ENCODE data around the gene FBN3.

Gene FBN3

DNA sequence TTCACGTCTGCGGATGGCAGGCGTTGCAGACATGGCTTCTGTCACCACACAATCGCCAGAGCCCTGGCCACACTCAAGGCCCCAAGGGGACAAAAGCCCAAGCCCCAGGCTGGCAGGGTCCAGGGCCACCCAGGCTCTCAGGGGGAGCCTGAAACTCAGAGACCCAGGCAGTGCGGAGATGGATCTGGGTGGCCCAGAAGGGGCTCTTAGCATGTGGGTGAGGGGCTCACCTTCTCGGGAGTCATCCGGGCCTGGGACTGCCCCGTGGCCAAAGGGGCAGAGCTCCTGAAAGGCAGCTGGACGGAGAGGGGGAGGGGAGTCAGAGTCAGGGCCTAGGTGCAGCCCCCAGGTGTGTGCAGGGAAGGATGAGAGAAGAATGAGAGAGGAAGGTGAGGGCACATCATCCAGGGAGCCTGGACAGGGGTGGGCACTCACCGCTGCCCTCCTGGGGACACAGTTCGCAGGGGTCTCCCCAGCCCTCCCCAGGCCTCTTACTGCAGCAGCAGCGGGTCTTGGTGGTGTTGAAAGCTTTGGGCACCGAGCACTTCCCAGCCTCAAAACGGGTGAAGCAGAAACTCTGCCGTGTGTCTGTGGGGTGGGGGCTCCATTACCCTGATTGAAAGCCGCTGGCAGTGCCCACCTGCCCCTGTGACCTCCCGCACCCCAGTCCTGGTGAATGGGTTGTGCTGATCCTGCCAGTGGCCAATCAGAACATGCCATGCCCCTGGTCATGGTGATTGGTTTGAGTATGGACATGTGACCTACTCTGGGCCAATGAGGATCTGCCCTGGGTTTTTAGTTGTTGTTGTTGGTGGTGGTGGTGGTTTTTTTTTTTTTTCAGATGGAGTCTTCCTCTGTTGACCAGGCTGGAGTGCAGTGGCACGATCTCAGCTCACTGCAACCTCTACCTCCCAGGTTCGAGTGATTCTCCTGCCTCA is 59.5 kb downstream of the FBN3 start:
- DNase-seq = no peak

DNA sequence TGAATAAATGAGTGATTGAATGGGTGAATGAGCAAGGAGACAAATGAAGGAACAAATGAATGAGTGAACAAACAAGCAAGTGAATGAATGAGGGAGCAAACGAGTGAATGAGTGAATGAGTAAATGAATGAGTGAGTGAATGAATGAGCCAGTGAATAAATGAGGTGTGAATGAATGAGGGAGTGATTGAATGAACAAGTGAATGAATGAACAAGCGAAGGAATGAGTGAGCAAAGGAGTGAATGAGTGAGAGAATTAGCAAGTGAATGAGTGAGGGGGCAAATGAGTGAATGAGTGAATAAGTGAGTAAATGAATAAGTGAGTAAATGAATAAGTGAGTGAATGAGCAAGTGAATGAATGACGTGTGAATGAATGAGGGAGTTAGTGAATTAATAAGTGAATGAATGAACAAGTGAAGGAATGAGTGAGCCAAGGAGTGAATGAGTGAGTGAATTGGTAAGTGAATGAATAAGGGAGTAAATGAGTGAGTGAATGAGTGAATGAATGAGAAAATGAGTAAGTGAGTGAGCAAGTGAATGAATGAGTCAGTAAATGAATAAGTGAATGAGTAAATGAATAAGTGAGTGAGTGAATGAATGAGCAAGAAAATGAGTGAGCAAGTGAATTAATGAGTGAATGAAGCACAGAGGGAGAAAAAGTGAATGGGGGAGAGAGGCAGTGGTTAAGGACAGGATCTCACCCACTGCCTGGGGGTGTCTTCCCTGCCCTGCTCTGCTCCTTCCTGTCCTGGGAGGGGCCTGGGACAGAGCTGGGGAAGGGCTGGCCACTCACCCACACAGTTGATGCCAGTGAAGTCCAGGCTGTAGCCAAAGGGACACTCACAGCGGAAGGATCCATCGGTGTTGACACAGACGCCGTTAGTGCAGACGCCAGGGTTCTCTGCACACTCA is 60.4 kb downstream of the FBN3 start:
- no peak for DNase-seq

DNA sequence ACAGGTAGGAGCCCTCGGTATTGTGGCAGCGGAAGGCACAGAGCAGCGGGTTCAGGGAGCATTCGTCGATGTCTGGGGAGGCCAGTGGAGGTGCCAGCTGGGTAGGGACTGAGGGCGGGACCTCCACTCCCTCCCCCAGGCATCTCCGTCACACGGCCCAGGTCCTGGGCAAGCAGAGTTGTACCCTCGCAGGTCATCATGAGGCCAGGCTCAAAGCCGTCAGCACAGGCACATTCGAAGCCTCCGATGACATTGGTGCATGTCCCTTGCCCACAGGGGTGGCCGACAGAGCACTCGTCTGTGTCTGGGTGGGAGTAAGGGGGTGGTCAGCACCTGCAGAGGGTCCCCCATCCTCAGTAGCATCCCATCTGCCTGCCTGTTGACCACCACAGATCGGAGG is 61.5 kb downstream of the FBN3 start:
- DNase-seq = no peak

DNA sequence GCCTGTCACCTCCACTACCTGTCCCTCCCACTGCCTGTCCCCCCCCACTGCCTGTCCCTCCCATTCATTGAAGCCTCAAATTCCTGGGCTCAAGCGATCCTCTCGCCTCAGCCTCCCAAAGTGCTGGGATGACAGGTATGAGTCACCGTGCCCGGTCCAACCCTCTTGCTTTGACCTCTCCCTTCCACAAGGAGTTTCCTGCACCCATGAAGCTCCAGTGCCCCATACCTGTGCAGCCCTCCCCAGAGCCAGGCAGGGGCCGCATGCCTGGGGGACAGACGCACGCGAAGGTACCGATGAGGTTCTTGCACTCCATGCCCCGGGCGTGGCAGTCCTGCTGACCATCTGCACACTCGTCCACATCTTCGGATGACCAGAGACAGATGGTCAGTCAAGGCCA is 62.5 kb downstream of the FBN3 start:
- no peak for DNase-seq

DNA sequence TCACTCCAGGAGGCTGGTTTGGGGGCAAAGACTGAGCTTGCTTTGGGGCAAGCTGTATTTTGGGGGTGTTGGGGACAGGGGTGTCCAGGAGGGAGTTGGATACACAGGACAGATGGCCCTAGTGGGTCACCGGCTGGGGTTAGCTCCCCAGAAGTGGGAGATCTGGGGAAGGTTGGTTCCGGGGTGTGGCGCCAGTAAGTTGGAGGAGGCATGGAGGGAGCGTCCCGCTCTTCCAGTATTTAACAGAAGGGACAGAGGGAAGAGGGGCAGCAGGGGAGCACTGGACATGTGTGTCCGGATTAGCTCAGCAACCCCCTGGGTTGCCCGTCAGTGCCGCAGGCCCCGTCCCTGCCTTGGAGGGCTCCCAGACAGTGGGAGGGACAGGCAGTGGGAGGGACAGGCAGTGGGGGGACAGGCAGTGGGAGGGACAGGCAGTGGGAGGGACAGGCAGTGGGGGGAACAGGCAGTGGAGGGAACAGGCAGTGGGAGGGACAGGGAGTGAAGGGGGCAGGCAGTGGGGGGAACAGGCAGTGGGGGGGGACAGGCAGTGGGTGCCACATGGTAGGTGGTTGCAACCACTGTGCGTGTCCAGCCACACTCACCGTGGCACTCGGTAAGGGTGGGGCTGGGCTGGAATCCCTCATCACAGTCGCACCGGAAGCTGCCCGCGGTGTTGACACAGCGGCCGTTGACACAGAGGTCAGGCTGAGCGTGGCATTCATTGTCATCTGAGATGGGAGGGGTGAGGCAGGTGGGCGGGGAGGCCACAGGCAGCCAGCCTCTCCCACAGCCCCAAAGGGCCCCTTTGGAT is 63.6 kb downstream of the FBN3 start:
- DNase-seq = no peak

DNA sequence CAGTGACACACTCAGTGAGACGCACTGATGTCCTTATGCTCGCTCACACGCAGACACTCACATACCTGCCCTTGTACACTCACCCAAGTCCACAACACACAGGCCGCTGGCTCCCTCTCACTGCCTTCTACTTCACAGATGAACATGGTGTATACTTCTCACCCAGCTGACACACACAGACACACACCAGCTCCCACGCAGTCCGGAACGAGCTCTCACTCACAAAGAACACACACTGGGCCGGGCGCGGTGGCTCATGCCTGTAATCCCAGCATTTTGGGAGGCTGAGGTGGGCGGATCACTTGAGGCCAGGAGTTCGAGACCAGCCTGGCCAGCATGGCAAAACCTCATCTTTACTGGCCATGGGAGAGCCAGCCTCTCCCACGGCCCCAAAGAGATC is 65.2 kb downstream of the FBN3 start:
- no peak for DNase-seq

DNA sequence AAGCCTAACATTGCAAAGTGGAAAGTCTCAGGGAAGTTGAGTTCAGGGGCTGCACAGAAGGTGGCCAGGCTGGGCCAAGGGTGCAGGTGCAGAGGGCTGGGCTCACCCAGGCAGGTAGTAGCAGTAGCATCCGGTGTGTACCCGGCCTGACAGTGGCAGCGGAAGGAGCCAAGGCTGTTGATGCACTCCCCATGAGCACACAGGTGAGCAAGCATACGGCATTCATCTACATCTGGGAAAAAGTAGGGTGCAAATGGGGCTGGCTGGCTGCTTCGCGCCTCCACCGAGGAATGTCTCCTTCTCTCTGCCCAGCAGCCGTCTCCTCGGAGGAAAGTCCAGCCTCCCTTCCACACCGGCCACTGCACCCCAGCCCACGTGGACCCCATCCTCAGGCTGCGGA is 66.3 kb downstream of the FBN3 start:
- no peak for DNase-seq

DNA sequence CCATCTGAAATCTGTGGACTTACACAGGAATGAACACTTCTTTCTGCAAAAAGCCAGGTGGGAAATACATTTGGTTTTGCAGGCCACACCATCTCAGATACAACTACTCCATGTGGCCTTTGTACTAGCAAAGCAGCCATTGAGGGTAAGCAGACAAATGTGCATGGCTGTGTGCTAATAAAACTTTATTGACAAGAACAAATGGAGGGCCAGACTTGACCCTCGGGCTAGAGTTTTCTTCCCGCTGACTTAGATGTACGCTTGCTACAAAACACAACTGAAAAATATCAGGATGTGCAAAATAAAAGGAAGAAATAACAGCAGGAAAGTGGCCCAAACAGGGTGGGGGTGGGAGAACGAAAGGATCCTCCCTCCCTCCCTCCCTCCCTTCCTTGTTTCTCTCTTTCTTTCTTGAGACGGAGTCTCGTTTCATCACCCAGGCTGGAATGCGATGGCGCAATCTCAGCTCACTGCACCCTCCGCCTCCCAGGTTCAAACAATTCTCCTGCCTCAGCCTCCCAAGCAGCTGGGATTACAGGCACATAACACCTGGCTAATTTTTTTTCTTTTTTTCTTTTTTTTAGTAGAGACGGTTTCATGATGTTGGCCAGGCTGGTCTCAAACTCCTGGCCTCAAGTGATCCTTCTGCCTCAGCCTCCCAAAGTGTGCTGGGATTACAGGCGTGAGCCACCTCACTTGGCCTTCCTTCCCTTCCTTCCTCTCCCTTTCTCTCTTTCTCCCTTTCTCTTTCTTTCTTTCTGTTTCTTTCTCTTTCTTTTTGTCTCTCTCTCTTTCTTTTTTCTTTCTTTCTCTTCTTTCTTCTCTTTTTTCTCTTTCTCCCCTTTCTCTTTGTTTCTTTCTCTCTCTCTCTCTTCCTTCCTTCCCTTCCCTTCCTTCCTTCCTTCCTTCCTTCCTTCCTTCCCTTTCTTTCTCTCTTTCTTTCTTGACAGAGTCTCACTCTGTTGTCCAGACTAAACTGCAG is 67.5 kb downstream of the FBN3 start:
- DNase-seq = peak; percentile 3

DNA sequence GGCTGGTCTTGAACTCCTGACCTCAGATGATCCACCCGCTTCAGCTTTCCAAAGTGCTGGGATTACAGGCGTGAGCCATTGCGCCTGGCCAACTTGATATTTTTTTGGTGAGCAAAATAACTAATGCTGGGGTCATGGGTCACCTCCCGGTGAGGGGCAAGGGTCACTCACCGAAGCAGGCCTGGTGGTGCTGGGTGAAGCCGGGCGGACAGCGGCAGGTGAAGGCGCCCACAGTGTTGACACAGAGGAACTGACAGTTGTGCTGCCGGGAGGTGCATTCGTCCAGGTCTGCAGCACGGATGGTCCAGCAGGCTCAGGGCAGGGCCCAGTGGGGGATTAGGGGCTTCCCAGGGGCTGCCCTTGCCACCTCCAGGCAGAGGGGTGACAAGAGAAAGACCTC is 68.6 kb downstream of the FBN3 start:
- no peak for DNase-seq

DNA sequence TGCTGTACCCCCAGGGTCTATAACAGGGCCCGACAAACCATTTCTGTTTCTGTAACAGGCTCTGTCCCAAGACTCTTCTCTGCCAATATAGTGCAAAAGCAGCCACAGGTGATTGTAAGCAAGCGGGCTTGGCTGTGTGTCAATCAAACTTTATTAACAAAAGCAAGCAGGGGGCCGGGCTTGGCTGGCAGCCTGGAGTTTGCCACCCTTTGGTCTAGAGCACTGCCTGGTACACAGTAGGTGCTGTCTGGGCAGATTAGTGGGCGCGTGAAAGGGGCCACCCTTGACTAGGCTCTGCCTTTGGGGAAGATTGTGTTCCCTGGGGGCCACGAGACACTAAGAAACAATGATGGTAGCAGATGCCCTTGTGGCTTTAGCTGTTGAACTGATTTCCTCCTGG is 69.4 kb downstream of the FBN3 start:
- DNase-seq = no peak

DNA sequence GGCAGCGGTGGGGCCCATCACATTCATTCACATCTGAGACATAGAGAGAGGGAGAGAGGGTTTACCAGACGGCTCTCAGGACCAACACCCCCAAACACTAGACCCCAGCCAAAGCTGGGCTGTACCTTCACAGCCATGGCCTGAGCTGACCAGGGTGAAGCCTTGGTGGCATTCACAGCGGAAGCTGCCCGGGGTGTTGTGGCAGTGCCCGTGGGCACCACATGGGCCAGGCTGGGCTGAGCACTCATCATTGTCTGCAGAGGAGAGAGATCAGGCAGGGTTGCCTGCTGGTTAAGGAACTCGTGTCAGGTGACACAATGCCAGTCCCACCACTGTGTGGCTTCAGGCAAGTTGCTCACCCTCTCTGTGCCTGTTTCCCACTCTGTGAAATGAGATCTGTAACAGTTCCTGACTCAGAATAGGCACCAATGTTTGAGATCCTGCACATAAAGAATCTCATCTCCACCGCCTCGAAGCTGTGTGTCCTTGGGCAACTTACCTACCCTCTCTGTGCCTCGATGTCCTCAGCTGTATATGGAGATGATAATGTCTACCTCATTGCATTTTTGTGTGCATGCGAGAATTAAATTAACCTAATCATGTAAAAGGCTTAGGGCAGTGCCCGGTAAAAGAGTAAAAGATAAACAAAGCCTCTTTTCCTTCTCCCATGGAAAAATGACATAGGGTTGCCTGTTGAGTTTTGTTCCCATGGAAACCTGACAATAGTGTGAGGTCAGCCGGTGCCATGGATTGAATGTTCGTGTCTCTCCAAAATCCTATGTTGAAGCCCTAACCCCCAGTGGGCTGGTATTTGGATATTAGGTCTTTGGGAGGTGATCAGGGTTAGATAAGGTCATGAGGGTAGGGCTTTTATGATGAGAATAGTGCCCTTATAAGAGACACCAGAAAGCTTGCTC is 74.0 kb downstream of the FBN3 start:
- DNase-seq = no peak

DNA sequence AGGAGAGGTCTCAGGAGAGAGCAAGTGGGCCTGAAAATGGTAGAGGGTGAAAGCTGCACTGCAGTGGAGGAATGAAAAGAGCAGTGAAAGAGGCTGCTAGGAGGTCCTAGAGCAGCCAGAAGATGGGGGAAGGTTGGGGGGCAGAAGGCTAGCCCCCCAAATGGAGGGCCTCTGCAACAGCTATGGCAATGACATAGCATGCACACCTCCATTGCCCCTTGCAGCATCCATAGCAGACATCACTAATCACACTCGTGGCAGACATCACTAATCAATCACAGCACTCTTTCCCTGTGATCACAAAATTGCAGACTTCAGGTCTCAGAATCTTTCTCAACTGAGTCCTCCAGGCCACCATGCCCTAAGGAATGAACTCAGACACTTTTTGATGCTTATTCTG is 74.9 kb downstream of the FBN3 start:
- no peak for DNase-seq

DNA sequence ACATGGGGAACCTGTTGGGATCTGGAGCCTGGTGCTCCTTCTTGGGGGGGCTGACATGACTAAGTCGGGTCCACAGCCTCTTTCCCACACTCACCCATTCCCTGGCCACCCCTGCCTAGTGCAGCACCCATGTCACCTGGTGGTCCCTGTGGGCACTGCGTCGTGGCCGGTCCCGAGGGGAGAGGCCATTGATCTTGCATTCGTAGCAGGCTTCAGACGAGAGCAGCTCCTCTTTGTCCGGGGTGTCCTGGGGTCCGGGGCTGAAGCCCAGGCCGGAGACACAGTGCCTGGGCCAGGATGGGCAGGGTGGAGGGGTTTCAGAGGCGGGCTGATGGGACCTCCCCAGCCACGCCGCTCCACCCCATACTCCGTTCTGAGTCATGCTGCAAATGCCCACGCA is 77.5 kb downstream of the FBN3 start:
- DNase-seq = no peak

DNA sequence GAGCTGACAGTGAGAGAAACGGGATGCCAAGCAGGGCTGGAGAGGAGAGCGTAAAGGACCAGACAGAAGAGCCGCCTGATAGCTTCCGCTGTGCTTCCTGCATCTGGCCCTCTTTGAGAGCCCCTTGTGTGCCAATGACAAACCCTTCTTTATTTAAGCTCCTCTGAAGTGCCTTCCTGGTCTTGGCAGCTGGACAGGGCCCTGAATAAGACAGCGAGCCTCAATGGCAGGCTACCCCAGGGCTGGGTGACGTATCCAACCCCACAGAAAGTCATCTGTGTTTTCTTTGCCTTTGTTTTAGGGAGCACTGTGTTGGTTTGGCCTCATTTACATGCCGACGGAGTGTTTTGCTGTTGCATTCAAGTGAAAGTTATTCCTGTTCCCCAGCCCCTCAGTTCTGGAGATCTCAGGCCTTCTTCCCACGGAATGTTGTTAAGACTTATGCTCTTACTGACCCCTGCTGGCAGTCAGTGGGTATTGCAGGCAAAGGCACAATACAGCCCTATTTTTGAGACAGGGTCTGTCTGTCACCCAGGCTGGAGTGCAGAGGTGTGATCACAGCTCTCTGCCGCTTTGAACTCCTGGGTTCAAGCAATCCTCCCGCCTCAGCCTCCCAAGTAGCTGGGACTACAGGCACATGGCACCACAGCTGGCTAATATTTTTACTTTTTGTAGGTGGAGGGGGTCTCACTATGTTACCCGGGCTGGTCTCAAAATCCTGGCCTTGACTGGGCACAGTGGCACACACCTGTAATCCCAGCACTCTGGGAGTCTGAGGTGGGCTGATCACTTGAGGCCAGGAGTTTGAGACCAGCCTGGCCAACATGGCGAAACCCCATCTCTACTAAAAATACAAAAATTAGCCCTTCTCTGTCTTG is 80.1 kb downstream of the FBN3 start:
- no peak for DNase-seq

DNA sequence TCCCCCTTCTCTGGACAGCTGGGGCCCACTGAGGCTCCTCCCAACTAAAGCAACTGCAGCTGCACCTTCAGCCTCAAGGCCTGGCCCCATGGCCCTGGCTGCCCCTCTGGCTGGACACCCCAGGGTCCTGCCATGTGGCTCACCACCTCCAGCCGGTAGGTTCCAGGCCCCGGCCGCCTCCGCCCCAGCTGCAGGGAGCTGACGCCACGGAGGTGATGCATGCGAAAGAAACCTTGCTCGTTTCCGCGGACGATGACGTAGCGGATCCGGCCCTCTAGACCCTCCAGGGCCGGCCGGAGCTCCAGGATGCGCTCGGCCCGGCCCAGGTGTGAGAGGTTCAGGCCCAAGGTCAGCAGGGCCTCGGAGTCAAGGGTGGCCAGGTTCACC is 83.5 kb downstream of the FBN3 start:
- DNase-seq = no peak

DNA sequence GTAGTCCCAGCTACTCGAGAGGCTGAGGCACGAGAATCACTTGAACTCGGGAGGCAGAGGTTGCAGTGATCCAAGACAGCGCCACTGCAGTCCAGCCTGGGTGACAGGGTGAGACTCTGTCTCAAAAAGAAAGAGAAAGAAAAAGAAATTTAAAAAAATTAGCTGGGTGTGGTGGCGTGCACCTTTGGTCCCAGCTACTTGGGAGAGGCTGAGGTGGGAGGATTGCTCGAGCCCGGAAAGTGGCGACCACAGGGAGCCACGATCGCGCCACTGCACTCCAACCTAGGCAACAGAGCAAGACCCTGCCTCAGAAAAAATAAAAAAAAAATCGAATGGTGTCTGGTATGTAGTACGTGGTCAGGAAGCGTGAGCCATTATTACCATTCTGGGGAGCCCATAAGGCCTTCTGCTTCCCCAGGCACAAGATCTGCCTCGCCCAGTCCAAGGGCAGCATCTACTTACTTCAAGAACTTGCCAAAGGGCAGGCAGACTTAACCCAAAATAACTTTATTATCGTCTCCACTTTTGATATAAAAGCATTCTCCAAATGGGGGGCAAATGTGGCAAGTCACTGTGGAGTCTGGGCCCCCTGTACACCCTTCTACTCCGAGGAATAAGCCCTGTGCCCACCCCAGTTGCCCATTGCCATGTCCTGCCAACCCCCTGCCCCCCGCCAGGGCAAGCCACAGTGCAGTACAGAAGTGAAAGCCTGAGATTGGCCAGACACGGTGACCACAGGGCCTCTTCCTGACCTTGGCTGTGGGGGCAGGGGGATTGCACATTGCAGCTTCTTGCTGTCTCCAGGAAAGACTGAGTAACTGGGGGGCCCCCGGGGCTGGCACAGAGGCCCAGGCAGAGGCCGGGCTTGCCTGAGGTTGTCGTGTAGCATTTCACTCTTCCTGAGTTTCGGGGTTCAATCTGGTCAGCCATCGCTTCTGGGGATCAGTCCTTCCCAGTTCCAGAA is 84.2 kb downstream of the FBN3 start:
- no peak for DNase-seq

DNA sequence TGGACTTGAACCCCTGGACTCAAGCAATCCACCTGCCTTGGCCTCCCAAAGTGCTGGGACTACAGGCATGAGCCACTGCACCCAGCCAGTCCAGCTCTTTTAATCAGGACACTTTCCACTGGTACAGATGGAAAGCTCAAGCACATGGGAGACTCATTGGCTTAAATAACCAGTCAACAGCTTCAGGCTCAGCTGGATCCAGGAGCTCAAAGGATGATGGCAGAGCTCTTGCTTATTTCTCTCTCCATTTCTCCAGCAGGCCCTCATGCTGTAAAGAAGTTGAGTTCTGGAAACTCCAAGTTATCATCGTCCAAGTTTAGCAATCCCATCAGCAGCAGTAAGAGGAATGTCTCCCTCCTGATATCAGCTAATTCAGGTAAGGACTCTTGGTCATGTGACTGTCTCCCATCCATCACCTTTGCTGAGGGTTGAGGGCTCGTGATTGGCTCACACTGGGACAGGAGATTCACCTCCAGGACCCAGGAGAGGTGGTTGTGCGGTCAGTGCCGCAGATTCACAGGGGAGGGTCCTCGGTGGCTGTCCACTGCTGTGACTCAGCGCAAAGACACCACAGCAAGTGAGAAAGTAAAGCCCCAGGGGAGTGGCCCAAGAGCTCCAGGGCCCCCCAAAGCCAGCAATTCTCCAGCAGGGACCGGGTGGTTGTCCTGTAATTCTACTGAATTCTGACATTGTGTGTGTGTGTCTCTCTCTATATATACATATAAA is 91.7 kb downstream of the FBN3 start:
- DNase-seq = no peak

Data from fibroblast of skin of scalp (primary cell).